ENCODE results near the gene PTH.

PTH gene

DNA sequence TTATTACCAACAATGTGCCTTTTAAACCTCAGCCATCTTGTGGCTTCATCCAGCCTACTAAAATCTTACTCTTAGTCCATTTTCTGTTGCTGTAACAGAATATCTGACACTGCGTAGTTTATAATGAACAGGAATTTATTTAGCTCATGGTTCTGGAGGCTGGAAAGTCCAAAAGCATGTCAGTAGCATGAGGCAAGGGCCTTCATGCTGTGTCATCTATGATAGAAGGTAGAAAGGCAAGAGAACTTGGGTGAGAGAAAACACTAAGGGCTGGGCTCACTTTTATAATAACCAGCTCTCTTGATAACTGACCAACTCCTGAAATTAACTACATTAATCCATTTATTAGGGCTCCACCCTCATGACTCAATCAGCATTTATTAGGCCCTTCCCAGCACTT is 46.3 kb downstream of the PTH start:
- DNase-seq (ENCODE audit: low read depth in 3 of 3), result no peak

DNA sequence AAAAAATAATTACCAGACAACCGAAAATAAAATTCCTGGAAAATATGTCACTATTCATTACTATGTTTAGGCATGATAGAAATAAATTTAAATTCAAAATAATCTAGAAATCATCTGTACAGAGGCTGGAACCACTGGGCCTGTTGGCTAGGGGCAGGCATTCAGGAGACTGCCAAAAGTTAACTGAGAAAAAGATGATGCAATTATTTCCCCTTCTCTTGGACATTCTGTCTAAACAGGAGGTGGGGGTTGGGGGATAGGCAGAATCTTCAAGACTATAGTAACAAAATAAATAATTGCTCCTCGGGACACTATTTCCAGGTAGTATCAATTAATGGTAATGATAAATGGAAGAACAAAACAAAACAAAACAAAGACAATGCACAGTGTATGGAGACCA is 46.9 kb downstream of the PTH start:
- no peak for DNase-seq (ENCODE audit: low read depth in 3 of 3)

DNA sequence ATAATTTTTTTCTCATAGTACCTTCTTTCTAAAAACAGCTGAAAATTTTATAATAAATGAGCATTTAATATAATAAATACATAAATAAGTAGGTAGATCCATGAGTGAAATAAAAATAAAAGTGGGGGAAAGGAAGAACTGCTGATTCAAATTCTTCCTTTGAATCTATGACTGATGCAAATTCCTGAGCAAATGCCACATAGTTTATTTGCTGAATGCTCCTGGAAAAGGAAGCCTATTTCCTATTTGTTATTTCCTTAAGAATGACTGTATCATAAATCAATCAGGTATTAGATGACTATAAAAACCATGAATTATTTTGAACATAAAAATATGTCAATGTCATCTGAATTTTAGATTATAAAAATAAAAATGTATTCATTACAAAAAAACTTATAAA is 49.4 kb downstream of the PTH start:
- DNase-seq (ENCODE audit: low read depth in 3 of 3), result no peak

DNA sequence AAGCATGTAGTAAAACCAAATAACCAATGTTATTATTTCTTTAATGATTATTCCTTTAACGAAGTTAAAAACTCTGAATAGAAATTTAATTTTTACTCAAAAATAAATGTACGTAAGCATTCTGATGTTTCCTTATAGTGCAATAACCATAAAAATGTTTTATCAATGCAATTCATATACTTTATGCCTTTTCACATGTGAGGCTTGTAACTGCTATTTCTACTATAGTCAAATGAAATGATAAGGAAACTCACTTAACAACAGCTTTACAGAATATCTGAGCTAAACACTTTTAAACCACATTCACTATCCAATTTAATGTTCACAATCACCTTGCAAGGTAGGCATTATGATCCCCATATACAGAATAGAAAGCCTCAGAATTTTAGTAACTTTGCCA is 50.2 kb downstream of the PTH start:
- DNase-seq (ENCODE audit: low read depth in 3 of 3), result no peak
